ENCODE data around the gene PCSK7.

PCSK7 gene

DNA sequence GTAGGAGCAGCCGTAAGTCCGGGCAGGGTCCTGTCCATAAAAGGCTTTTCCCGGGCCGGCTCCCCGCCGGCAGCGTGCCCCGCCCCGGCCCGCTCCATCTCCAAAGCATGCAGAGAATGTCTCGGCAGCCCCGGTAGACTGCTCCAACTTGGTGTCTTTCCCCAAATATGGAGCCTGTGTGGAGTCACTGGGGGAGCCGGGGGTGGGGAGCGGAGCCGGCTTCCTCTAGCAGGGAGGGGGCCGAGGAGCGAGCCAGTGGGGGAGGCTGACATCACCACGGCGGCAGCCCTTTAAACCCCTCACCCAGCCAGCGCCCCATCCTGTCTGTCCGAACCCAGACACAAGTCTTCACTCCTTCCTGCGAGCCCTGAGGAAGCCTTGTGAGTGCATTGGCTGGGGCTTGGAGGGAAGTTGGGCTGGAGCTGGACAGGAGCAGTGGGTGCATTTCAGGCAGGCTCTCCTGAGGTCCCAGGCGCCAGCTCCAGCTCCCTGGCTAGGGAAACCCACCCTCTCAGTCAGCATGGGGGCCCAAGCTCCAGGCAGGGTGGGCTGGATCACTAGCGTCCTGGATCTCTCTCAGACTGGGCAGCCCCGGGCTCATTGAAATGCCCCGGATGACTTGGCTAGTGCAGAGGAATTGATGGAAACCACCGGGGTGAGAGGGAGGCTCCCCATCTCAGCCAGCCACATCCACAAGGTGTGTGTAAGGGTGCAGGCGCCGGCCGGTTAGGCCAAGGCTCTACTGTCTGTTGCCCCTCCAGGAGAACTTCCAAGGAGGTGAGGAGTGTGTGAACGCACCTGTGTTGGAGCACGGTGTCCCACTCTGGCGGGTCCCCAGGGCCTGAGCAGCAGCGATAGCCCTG, 32.6 kb downstream of the PCSK7 start, which contains the start of gene TAGLN:
TSS of gene TAGLN (plus strand) at position 318 of the 863 bp plus-strand sequence. CDS start 3,644 bp downstream, outside the sequence.
- DNase-seq (ENCODE audit: low read depth, low spot score), result peak; percentile 54

DNA sequence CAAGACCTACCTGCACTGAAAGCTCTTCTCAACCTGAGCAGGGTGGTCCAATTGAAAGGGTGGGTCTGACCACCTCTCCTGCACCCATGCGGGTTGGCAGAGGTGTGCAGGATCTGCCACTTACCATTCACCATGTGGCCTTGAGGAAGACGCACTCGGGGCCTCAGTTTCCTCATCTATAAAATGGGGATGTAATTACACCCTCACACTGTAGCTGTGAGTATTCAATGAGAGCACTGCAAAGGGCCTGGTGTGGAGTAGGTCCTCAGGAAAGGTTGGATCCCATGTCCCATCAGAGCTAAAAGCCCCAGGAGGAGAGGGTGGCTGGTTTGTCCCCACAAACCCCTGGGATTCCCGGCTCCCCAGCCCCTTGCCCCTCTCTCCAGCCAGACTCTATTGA, 33.3 kb downstream of the PCSK7 start:
- no peak for DNase-seq (ENCODE audit: low read depth, low spot score)

DNA sequence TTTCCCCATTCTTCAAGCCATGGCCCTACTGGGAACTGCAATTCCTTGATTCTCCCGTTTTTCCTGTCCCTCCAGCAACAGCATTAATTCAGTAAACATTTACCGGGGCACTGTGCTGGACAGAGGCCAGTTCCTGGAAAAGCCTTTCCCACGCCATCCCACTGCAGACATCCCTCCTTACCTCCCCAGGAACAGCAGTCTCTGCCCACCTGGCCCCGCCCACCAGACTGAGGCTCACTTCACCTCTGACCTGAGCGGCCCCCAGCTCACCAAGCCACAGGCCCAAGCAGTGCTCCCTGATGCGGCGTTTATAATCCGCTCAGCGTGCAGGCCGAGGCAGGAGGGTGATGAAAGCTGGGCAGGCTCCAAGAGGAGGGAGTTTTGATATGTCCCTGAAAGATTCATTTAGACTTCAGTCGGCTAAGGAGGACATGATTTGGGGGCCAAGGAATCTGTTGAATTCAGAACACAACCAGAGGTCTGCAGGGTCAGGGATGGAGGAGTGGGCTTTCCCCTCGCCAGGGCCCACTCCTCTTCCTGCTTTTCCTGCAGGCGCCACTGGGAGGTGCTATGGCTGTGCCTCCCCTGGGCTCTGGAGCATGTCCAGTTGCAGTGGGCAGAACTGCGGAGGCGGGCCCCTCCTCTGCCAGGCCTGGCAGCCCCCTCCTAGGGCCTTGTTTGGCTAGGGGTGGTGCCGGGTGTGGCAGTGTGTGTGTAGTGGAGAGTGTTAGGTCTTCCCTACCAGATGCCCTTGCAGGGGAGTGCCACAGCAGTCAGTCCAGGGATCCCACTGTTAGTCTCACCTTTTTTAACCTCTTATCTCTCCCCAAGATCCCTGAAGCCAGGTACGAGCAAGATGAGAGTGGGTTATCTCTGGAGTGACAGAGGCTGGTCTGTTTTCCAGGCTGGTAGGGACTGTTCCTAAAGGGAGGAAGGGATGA, 34.1 kb downstream of the PCSK7 start:
- no peak for DNase-seq (ENCODE audit: low read depth, low spot score)

GRCh38 chr11:117197006-117197405, 34.9 kb downstream of the PCSK7 start:
- no peak for DNase-seq (ENCODE audit: low read depth, low spot score)

GRCh38 chr11:117195761-117196160, 36.1 kb downstream of the PCSK7 start:
- DNase-seq (ENCODE audit: low read depth, low spot score), result no peak

GRCh38 chr11:117195258-117195657, 36.6 kb downstream of the PCSK7 start:
- DNase-seq (ENCODE audit: low read depth, low spot score), result no peak

DNA sequence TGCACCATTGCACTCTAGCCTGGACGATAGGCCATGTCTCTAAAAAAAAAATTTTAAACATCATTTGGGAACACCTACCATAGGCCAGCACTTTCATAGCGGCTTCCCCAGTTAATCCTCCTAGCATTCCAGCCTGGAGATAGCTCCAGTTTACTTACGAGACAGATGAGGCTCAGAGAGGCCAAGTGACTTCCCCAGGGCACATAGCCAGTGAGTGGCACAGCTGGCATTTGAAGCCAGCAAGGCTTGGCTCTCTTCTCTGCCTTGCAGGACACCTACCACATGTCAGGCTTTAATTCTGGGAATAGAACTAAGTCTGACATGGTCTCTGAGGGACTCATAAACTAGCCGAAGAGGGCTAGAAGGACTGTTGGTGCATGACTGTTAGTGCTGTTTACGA, 37.6 kb downstream of the PCSK7 start:
- no peak for DNase-seq (ENCODE audit: low read depth, low spot score)

GRCh38 chr11:117193130-117194020, 38.5 kb downstream of the PCSK7 start:
- no peak for DNase-seq (ENCODE audit: low read depth, low spot score)

GRCh38 chr11:117192401-117192875, 39.4 kb downstream of the PCSK7 start:
- no peak for DNase-seq (ENCODE audit: low read depth, low spot score)

GRCh38 chr11:117191680-117192400, 40.0 kb downstream of the PCSK7 start:
- no peak for DNase-seq (ENCODE audit: low read depth, low spot score)

DNA sequence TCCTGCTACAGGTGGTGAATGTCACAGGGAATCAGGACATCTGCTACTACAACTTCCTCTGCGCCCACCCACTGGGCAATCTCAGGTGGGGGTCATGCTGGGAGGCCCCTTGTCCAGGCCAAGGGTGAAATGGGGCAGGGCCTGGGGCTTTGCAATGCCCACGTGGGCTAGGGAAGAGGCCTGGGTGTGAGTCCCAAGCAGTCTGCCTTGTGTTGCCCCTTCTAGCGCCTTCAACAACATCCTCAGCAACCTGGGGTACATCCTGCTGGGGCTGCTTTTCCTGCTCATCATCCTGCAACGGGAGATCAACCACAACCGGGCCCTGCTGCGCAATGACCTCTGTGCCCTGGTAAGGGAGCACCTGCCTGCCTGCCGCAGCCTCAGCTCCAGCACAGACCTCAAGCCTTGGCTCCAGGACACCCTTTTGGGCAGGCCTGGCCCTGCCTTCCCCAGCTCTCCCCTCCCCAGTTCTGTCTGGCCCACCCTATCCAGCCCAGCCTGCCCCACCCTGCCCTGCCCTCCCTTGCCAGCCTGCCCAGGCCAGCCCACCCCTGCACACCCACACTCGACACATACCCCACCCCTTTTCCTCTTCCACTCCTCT, 41.8 kb downstream of the PCSK7 start:
- no peak for DNase-seq (ENCODE audit: low read depth, low spot score)

DNA sequence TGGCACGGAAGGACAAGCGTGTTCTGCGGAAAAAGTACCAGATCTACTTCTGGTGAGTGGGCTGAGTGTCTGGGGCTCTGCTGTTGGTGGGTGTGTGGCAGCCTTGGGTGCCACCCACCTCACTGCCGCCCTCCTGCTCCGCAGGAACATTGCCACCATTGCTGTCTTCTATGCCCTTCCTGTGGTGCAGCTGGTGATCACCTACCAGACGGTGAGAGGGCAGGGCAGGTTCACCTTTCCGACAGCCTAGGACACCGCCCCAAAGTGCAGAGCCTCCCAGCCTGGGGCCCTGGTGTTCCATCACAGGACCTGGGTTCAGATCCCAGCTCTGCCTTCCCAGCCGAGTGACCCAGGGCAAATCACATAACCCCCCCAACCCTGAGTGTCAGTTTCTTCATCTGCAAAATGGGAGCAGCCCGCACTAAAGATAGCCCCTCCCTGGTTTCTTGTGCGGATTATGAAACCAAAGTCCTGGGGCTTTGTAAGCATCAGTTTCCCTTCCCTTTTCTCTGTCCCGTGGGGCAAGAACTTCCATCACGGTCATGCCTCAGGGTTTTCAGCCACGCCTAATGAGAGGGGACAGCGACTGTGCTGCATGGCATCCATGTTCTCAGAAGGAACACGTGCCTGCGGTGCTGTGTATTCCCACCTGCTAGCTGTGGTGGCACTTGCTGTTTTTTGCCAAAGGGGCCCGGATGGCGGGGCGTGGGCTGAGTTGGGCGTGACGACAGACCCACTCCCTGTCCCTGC, 42.5 kb downstream of the PCSK7 start:
- no peak for DNase-seq (ENCODE audit: low read depth, low spot score)

DNA sequence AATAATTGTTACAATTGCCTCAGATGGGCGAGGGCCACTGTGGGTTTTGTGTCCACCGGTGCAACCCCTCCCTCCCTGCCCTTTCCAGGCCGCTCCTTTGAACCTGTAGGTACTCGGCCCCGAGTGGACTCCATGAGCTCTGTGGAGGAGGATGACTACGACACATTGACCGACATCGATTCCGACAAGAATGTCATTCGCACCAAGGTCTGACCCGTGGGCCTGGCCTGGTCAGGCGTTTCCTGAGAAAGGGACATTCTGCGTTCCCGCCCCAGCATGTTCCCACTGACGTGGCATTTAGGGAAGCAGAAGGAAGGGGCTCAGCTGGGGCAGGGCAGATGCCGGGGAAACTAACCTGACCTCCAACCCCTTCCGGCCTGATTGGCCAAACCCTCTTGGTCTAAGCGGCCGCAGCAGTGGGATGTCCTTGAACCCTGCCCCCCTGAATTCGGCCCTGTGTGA, 43.2 kb downstream of the PCSK7 start:
- no peak for DNase-seq (ENCODE audit: low read depth, low spot score)

GRCh38 chr11:117187799-117188481, 43.9 kb downstream of the PCSK7 start:
- no peak for DNase-seq (ENCODE audit: low read depth, low spot score)

DNA sequence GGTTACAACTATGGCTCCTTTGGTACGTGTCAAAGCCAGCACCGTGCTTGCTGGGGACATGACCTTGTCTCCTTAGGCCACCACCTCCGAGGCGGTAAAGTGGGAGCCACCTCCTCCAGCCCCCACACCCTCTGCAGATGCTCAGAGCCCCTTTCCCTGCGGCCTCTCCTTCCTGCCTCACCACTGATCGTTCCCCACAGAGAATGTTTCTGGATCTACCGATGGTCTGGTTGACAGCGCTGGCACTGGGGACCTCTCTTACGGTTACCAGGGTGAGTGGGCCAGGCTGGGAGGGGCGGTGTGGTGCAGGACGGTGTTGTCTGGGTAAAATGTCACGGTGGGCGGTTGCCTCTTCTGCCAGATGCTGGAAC, 44.5 kb downstream of the PCSK7 start:
- no peak for DNase-seq (ENCODE audit: low read depth, low spot score)

DNA sequence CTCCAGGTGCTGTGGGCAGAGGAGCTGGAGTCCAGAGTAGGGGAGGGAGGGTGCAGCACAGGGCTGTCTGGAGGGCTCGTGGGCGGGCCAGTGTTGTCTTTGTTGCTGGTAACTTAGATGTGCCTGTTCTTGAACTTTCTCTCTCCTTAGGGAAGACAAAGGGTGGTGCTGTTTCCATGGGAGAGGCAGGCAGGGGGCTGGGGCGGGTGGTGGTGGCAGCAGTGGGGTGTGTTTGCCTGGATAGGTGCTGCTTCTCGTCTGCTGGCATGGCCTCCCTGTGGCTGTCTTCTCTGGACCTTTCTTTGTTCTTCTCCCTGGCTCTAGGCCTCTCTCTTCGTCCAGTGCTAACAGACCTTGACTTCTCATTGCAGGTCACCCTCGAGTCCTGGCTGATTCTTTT, 44.9 kb downstream of the PCSK7 start:
- DNase-seq (ENCODE audit: low read depth, low spot score), result no peak

DNA sequence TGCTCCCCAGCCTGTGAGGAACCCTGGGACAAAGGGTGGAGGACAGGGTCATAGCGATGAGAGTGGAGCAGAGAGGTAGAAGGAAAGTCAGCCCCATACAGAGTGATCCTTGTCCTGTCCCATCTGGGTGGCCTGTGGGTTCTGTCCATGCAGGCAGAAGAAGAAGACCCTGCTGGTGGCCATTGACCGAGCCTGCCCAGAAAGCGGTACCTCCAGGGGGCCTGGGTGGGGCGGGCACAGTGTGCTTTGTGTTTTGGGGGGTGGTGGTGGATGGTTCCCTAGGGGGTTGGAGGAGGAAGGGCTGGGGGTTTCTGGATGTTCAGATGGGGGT, 45.5 kb downstream of the PCSK7 start:
- DNase-seq (ENCODE audit: low read depth, low spot score), result no peak

DNA sequence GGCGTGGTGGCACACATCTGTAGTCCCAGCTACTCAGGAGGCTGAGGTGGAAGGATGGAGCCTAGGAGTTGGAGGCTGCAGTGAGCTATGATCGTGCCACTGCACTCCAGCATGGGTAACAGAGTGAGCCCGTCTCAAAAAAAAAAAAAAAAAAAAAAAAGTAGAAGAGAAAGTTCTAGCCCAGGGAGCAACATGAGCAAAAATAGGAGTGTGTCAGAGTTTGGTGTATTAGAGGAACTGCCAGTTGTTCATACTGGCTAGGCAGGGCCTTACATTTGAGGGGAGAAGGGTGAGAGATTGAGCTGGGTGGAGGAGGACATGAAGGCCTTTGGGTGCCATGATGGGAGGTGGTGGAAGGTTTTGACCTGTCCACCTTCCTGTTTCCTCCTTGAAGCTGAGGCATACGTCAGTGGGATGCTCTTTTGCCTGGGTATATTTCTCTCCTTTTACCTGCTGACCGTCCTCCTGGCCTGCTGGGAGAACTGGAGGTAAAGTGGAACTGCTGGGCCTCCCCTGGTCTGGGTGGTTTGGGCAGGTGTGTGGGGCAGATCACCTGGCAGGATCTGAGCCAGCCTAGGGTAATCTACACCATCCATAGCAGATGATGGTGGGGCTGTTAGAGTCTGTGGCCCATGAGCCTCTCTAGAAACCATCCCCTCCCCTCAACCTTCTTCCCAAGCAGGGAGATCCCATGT, 46.0 kb downstream of the PCSK7 start:
- no peak for DNase-seq (ENCODE audit: low read depth, low spot score)
